GM21786 (cell line): Measurements from ENCODE around the gene CCR1.
"Not testable (repeated sequence)": the region's sequence is repeated elsewhere in the genome, so short reads cannot be mapped to it uniquely, and the experiment has no call there.

Experiments used
- ATAC-seq: cut with Tn5 transposase; IDR thresholded peaks from one replicate; pipeline ENCODE4 v1.9.1; 2021; ENCODE audit not compliant: unreplicated experiment

The CCR1 gene

DNA sequence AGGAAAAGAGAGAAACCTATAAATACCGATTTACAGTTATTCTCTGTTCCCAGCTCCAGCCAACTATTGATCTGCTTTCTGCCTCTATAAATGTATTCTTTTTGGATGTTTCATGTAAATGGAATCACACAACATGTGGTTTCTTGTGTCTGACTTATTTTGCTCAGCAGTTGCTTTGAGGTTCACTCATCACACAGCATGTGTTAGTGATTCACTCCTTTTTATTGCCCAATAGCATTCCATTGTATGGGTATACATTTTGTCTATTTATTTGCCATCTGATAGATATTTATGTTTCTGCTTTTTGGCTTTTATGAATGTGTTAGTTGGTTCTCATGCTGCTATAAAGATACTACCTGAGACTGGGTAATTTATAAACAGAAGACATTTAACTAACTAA lies 23.6 kb downstream of the CCR1 start:
- ATAC-seq, result no peak

DNA sequence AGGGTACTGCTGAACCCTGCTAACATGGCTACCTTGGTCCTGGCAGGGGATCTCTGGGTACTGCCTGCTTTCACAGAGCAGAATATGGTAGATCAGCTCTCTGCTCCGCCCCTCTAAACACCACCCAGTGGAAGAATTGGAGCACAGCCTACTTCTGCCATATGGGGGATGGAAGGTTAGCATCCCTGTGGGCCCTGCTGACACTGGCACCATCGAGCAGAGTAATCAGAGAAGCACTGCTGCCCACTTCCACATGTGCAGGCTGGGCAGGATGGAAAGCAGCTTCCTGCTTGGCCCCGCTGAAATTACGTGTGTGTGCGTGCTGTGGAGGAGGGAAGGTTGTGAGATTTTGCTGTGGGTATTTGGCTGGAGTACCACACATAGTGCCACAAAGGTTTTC lies 24.8 kb downstream of the CCR1 start:
- no peak for ATAC-seq

DNA sequence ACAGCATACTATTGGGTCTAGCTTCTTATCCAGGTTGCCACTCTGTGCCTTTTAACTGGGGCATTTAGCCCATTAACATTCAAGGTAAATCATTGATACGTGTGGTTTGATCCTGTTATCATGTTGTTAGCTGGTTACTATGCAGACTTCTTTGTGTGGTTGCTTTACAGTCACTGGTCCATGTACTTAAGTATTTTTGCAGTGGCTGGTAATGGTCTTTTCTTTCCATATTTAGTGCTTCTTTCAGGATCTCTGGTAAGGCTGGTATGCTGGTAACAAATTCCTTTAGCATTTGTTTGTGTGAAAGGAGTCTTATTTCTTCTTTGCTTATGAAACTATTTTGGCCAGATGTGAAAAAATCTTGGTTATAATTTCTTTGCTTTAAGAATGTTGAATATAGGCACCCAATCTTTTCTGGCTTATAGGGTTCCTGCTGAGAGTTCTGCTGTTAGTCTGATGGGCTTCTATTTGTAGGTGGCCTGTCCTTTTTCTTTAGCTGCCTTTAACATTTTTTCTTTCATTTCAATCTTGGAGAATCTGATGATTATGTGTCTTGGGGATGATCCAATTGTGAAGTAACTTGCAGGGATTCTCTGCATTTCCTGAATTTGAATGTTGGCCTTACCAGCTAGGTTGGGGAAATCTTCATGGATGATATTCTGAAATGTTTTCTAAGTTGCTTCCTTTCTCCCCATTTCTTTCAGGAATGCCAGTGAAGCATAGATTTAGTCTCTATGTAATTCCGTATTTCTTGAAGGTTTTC lies 39.3 kb downstream of the CCR1 start:
- no peak for ATAC-seq

DNA sequence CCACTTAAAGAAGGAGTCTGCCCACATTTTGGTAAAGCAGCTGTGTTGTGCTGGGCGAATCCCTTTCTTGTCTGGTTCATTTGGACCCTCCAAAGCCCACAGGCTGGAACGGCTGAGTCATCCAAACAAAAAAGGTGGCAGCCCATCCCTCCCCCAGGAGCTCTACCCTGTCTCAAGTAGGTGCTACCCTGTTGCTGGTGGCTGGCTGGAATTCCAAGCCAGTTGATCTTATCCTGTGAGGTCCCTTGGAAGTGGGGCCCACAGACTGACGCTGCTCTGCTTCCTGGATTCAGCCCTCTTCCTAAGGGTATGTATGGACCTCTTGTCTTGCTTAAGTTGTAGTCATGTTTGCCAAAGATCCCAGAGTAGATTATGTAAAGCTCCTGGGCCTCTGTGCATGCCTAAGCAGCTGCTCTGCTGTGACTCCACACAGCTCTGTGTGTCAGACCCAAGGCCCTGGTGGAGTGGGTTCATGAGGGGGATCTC lies 44.5 kb downstream of the CCR1 start:
- ATAC-seq, result no peak

DNA sequence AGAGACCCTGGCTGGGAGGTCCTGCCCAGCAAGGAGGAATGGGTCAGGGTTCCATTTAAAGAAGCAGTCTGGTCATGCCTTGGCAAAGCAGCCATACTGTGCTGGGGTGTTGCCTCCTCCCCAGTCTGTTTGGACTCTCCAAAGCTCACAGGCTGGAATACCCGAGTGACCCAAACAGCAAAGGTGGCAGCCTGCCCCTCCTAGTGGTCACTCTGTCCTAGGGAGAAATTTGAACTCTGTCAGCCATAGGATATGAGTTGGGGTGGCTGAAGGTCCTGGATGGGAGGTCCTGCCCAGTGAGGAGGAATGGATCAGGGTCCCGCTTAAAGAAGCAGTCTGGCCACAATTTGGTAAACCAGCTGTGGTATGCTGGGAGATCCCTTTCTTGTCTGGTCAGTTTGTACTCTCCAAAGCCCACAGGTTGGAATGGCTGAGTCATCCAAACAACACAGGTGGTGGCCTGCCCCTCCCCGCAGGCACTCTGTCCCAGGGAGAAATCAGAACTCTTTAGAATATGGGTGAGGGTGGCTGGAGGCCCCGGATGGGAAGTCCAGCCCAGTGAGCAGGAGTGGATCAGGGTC lies 45.0 kb downstream of the CCR1 start:
- no peak for ATAC-seq

DNA sequence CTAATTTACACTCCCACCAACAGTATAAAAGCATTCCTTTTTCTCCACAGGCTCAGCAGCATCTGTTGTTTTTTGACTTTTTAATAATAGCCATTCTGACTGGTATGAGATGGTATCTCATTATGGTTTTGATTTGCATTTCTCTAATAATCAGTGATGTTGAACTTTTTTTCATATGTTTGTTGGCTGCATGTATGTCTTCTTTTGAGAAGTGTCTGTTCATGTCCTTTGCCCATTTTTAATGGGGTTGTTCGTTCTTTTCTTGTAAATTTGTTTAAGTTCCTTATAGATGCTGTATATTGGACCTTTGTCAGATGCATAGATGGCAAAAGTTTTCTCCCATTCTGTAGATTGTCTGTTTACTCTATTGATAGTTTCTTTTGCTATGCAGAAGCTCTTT lies 50.4 kb downstream of the CCR1 start:
- ATAC-seq, result not testable (repeated sequence)

DNA sequence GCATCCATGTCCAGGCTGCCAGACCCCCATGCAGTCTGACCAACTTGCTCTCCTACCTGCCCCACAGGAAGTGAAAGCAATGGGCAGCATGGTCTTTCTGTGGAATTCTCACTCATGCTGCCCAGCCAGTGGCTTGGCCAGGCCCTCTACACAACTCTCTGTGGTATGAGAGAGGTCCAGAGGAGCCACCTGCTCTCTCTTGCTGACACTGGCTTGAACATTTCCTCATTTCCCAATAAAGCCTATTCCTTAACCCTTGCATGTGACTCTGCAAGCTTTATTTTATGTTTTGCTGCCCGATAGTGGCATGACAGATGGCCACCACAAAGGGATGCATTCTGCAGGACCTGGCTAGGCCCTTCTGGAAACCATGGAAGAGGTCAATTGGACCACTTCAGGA lies 53.8 kb downstream of the CCR1 start:
- no peak for ATAC-seq
